Measurements from ENCODE around the gene TMEM40.

GRCh38 chr3:12775226-12775625, 16.2 kb upstream of the TMEM40 start:
- TF ChIP-seq GATA3 (IDR thresholded peaks at IDR 0.05; ENCODE audit: low read depth, low read length) = no peak
- no peak for TF ChIP-seq GATA2 (IDR thresholded peaks at IDR 0.05; ENCODE audit: low read depth, low read length)
